Nucleus accumbens (tissue), 56 donors: Measurements from ENCODE around the gene FLACC1.

Experiments used
- DNase-seq, 56 donors: peaks; one replicate each; lab custom pipeline; 2025; lab: John Stamatoyannopoulos, UW

The FLACC1 gene

DNA sequence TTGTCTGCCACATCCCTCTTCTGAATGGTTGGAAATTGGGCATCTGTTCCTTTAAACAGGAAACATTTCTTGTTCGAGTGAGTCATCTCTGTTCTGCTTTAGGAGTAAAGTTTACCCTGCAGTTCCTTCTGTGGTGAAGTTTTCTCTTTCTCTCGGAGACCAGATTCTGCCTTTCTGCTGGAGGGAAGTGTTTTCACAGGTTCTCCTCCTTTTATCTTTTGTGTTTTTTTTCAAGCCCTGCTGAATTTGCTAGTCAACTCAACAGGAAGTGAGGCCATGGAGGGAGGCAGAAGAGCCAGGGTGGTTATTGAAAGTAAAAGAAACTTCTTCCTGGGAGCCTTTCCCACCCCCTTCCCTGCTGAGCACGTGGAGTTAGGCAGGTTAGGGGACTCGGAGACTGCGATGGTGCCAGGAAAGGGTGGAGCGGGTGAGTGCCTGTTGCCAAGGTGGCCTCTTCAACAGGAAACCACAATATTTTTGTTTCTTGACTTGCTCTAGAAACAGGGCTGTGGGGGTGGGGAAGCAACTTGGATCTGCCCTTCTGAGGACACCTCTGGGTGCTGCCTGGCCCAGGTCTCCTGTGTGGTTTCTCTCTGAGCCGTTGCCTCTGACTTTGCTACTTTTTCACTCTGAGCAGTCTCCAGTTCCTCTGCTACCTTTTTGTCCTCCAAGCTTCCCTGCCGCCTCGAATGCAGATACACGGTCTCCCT lies 99.0 kb downstream of the FLACC1 start:
- peak in 2 of 56 donors; percentile 5 to 35 for DNase-seq

DNA sequence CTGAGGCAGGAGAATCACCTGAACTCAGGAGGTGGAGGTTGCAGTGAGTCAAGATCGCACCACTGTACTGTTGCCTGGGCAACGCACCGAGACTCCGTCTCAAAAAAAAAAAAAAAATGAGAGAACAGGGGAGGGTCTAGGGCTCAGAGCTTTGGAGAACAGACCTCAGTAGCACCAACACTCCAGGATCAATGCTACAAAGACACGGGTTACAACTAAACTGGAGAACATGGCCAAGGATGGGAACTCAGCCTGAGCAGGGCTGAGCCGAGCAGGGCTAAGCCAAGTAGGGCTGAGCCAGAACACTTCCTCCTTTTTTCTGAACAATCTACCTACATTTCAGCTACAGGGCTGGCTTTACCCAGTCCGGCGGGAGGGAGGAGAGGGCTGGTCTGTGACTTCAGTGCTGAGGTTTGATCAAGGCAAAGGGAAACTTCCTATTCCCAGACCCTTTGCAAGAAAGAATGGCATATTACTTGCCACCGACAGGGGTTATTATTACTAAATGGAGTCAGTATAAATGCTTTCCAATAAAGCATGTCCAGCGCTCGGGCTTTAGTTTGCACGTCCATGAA lies 99.7 kb downstream of the FLACC1 start:
- peak in 1 of 56 donors; percentile 11 for DNase-seq

DNA sequence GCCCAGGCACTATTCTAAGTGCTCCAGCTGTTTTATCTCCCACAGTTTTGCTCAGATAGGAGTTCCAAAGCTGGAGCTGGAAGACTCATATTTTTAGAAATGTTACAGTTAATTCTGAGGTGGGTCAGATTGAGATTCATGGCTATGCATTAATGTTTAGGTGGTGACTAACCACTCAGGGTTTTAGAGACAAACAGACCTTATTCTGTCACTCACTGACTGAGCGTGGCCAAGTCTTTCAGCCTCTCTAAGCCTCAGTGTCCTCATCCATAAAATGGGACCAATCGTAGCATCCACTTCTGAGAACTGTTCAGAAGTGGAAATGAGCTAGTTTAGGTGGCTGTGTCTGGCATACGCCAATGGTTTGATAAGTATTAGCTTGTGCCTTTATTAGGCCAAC lies 101.1 kb downstream of the FLACC1 start:
- no peak for DNase-seq

DNA sequence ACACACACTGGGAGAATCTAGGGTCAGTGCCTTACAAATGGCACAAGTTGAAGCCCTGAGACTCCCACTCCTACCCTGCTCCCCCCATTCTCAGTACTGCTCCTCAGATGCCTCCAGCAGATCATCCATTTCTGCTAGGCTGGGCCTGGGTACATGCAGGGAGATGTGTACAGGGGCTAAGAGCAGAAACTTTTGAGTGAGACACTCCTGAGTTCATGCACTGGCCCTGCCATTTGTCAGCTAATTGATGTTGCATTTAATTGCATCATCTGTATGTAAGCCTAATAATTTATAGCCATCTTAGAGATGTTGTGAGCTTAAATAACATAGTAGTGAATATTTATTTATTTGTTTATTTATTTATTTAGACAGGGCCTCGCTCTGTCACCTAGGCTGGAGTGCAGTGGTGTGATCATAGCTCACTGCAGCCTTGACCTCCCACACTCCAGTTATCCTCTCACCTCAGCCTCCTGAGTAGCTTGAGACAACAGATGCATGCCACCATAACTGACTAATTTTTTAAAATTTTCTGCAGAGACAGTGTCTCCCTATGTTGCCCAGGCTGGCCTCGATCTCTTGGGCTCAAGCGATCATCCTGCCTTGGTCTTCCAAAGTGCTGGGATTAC lies 101.6 kb downstream of the FLACC1 start:
- no peak for DNase-seq

DNA sequence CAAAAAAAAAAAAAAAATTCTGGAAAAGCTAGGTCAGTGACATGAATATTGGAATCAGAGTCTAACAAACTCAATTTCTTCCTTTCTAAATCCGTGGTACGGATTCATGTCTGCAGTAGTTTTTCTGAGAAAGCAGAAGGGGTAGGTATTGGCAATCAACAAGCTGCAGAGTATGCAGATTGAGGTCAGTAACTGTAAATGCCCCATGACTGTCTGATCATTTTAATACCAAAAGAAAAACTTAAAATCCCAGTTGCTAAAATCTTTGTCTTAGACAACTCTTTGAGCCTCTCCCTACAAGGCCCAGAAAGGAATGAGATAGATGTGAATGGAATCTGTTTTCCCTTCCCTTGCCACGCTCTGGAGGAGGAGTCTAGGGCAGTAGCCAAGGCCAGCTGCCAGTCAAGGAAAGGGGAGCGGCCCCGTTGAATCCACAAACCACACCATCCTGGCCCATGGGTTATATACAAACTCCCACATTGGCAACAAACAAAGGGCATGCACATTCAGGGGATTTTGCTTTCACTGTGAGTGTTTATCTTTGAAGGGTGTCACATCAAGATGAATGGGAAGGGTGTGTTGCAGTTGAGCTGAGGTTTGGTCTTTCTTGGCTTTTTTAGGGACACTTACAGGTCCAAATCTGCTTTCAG lies 102.9 kb downstream of the FLACC1 start:
- no peak for DNase-seq

DNA sequence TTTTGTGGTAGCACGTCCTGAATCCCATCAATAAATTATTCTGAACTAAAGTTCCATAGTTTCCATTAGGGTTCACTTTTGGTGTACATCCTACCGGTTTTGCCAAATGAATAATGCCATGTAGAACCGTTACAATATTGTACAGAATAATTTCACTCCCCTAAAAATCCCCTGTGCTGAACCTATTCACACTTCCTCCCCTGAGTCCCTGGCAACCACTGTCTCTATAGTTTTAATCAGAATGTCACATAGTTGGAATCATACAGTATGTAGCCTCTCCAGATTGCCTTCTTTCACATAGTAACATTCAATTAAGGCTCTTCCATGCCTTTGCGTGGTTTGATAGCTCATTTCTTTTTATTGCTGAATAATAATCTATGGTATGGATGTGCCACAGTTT lies 106.4 kb downstream of the FLACC1 start:
- DNase-seq = no peak

DNA sequence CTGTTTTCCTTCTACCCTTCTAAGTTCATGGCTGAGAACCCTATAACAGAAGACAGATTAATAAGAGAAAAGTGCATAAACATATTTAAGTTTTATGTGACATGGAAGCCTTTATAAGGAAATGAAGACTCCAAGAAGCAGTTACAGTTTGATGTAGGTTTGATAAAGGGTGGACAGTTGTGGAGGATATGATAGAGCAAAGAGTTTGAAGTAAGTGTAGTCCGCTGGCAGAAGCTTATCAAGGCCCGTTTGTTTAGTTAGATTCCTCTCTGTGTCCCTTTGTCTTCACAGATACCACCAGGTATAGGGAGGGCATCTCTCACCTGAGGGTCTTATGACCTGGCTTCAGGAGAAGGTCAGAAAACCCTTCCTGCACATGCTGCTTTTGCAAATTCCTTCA lies 107.3 kb downstream of the FLACC1 start:
- DNase-seq = no peak

DNA sequence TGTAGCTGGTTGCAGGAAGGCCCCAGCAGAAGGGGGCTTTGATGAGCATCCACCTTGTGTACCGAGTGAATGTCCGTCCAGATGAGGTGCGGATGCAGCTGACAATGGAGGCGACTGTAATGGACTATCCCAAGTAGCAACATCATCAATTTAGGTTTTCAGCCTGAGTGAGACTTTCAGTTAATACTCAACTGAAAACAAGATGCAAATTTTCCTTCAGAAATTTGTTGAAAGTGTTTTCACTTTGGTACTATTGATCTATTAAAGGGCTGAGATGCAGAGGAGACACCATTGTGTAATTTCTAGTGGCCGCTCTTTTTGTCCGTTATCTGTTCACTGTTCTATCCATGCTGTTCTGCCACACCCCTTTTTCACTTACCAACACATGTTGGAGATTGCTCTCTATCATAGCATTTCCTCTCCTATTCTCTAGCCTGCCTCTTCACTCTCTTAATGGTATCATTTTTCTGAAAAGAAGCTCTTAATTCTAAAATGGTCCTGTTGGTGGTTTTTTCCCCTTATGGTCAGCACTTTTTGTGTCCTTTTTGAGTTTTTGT lies 108.8 kb downstream of the FLACC1 start:
- no peak for DNase-seq

DNA sequence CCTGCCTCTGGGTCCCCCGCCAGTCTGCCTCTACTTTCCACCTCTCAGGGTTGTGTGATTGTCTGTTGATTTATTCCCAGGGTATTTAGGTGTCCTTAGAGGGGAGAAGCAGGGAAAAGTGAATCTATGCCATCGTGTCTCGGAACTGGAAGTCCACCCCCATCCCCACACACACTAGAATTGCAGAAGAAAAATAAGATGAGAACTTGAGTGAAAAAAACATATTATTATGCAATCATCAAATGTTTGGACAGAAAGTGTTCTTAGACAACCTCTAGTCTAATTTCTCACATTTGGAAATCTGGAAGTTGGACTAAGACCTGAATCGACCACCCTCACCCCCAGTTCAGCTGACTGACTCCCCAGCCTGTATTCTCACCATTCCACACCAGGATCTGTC lies 110.9 kb downstream of the FLACC1 start:
- no peak for DNase-seq

DNA sequence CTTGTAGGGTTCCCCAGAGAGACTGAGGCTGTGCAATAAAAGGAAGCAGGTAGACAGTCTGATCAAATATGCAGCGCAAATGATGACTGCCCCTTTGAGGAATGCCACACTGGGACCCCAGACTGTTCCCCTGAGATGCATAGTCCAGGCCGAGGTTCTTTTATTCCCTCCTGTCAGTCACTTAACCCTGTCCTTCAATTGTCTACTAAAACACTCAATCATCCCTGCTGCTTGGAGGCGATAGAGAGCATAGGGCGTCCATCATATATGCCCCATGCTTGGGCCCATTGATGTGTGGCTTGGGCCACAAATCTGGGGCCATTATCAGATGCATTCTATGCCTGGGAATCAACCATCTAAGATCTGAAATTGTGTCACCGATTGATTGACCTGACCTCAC lies 112.3 kb downstream of the FLACC1 start:
- DNase-seq = no peak

DNA sequence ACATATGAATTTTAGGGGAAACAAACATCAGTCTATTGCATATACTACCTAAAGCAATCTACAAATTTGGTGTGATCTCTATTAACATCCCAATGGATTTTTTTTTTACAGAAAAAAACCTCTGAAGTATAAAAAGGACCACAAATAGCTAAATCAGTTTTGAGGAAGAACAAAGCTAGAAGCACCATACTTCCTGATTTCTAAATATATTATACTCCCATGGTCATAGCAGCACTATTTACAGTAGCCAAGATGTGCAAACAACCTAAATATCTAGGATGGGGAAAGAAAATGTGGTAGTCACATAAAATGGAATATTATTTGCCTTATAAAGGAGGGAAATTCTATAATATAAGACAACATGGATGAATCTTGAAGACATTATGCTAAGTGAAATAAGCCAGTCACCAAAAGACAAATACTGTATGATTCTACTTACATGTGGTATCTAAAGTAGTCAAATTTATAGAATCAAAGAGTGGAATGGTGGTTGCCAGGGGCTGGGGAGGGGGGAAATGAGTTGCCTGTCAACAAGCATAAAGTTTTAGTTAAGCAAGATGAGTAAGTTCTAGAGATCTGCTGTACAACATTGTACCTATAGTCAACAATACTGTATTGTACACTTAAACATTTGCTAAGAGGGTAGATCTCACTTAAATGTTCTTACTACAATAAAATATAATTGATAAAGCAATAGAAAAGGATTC lies 114.4 kb downstream of the FLACC1 start:
- no peak for DNase-seq

DNA sequence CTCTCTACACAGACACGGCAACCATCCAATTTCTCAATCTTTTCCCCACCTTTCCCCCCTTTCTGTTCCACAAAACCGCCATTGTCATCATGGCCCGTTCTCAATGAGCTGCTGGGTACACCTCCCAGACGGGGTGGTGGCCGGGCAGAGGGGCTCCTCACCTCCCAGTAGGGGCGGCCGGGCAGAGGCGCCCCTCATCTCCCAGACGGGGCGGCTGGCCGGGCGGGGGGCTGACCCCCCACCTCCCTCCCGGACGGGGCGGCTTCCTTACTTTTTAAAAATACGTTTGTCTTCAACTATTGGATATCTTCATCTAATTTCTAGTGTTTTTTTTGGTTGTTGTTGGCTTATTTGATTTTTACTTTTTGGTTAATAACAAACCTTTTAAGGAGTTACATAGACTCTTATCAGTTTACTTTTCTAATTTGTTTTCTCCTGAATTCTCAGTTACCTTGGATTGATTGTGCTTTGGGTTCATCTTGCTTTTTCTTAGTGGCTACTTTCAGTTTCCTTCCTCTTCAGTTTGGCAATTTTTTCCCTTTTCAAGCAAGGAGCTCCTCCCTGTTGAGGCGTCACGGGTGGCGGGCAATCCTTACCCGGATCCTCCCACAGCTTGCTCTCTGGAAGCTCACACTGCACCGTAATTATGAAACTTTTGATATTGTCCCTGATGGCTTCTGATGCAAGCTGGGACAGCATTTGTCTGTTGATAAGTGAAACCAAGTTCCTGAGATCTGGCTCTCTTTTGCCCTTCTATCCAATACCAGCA lies 117.8 kb downstream of the FLACC1 start:
- DNase-seq = peak in 2 of 56 donors; percentile 6 to 17
